ENCODE results near the gene FBH1.
"Not testable (repeated sequence)": the region's sequence is repeated elsewhere in the genome, so short reads cannot be mapped to it uniquely, and the experiment has no call there.

The FBH1 gene

DNA sequence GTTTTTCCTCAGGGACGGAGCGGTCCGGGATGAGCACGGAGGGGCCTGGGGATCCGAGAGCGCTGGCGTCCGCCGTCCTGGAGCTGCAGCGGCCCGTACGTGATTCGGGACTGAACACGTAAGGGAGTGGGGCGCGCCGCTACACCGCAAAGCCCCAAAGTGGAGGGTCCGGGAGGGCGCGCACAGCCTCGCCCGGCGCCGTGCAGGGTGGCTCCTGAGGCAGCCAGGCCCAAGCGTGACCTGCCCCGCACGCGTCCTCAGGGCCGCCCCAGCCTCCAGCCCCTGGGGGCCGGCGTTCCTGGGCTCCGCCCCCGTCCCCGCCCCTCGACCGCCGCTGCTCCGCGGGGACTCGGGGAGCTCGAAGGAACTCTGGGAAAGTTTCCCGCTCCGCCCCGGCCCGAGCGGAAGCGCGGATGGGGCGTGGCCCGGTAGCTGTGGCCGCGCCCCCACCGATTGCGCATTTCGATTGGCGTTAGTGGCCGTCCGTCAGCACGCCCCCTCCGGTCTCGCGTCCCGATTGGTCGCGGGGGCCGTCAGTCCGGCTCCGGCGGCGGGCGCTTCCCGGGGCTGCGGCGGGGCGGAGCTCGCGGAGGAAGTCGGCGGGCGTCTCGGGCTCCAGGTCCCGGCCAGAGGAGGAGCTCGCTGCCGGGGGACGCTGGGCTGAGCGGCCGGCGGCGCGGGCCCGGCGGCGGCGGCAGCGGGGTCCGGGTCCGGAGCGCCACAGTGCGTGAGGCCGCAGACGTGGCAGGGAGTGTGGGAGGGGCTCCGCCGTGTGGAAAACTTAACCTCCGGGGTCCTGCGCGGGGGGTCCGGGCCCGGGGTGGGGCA is at the start of gene FBH1, which contains the start of gene ANKRD16:
Gene FBH1, plus strand, starts transcription at position 620 of the 828 bp plus-strand sequence. Its CDS starts 103 bp downstream, at position 723.
Gene ANKRD16, minus strand, starts transcription at position 270 of the 828 bp plus-strand sequence. CDS start 539 bp downstream, outside the sequence.
- peak; percentile 100 for DNase-seq

GRCh38 chr10:5840314-5841307 is 49.4 kb upstream of the FBH1 start:
- no peak for DNase-seq

GRCh38 chr10:5841965-5842364 is 48.1 kb upstream of the FBH1 start:
- DNase-seq, result no peak

GRCh38 chr10:5843686-5844344 is 46.2 kb upstream of the FBH1 start:
- DNase-seq, result no peak

DNA sequence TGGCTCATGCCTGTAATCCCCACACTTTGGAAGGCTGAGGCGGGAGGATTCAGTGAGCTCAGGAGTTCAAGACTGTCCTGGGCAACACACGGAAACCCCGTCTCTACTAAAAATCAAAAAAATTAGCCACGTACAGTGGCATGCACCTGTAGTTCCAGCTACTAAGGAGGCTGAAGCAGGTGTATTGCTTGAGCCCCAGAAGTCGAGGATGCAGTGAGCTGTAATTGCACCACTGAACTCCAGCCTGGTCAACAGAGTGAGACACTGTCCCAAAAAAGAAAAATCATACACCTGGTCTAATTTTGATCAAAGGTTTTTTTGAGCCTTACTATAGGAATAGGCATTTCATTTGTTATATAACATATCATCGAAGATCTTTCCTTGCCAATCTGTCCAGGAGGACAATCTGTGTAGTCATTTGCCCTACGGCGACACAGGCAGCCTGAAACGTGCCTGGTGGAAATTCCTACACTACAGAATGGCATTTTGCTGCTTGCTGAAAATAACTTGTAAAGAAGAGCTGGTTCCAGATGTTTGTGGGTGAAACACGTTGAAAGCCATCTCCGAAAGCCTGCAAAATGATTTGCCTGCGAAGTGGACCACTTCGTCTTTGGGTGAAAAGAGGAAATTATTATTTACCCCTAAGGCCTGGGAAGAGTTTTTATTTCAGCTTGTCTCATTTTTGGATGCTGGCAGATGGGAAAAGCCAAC is 45.5 kb upstream of the FBH1 start:
- DNase-seq, result no peak

GRCh38 chr10:5846667-5847066 is 43.4 kb upstream of the FBH1 start:
- not testable (repeated sequence) for DNase-seq

DNA sequence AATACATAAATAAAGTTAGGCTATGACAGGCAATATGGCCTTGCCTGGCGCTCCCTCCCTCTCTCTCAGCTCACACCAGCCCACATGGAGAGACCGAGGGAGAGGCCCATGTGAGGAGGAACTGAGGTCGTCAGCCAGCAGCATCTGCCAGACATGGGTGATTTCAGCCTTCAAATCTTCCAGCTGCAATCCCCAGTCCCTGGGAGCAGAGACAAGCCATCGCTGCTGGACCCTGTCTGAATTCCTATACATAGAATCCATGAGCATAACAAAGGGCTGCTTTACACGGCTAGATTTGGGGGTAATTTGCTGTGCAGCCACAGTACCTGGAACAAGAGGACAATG is 35.9 kb upstream of the FBH1 start:
- DNase-seq, result no peak

DNA sequence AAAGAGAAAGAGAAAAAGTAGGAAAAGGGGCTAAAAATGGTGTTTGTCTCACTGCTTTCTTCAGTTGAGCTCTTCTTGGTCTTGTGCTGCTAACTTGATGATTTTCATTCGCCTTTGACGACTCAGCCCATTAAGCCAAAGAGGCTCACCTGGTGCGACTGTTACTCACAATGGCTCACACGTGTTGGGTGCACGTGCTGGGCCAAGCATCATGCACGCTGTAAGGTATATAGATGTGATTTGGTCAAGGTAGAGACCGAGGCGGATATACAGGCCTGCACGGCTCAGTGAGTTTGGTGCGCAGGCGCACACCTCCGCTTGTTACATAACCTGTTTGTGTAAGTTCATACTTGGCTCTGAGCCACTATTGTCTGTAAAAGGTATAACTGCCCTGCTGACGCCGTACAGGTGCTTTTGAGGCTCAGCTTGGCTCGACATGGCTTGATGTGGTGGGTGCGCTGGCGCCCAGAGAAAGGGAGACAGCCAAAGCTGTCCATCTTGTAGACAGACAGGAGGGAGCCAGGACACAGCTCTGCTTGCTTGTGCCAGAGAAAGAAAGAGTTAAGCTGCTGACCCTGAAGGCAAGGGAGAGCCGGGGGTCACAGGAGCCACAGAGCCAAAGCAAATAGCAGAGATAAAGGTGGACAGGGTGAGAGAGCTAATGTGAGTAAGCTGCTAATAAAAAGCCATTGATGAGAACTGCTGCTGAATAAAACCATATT is 33.9 kb upstream of the FBH1 start:
- DNase-seq, result no peak

- DNase-seq, result no peak
Measured at GRCh38 chr10:5856701-5857004, 33.4 kb upstream of the FBH1 start.

DNA sequence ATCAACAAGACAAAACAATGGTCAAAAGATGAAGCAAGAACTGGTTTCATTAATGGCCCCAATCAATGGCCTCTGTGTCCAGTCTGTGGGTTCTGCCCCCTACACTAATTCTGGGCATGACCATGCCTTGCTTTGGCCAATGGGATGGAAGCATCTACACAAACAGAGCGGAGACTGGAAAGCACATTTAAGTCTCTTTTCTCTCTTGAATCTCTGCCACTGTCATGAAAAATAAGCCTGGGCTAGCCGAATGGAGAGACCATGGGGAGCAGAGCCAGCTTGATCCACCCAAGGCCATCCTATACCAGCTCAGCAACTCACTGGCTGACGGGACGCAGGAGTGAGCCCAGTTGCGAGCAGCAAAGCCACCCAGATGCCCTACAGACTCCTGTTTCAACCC is 31.2 kb upstream of the FBH1 start:
- no peak for DNase-seq

DNA sequence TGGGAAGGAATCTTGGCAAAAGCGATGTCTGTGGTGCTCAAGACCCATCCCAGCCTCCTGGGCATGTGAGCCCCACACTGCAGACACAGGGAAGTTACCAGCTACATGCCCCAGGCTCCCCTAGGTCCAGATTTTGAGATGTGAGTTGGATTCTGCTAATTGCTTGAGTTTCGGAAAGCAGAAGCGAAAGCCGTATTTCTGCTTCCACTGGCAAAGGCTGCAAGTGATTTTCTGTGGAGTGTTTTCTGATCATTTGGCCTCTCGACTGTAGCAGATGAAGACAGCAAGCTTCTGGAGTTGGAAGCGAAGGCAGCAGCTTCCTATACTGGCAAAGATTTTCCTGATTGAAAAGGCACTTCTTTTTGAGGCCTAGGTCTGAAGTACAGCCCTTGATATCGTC is 30.0 kb upstream of the FBH1 start:
- DNase-seq, result no peak

DNA sequence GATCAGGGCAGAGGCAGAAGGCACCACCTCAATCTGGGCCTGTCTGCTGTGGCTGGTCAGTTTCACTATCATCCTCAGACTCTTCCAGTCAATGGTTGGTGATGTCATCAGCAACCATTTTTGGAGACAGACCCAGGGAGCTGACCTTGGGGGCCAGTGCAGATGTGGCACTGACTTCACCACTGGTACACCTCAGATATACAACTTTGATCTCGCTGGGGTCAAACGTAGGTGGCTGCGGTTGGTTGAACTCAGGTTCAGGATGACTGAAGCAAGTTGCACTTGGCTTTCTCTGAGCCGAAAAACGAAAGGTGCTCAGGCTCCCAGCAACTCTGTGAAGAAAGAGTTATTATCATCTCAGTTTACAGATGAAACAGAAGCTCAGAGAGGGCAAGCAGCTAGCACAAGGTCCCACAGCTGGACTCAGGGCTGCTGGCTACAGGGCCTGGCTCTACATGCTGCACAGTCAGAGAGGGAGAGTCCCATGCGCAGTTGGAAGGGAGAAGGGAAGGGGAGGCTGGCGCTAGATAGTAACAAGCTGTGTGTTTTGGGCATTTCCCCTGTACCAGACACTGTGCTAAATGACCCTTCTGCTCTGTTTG is 27.6 kb upstream of the FBH1 start:
- DNase-seq, result no peak

DNA sequence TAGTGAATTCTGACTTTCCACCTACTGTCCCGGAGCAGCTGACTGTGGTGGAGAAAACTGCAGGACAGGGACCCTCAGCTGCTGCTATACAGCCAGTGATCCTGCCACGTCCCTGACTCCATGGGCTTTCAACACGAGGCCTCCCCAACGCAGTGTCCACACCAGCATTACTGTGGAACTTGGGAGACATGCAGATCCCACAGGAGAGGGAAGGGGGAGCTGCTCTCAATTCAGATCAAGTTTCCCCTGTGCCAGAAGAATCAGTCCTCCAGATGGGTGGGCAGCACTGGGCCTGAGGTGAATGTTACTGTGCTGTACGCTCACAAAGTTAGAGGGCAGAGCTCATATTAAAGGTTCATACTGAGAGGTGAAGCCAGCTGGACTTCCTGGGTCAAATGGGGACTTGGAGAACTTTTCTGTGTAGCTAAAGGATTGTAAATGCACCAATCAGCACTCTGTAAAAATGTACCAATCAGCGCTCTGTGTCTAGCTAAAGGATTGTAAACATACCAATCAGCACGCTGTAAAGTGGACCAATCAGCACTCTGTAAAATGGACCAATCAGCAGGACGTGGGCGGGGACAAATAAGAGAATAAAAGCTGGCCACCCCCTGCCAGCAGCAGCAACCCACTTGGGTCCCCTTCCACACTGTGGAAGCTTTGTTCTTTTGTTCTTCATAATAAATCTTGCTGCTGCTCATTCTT is 26.9 kb upstream of the FBH1 start:
- not testable (repeated sequence) for DNase-seq

- not testable (repeated sequence) for DNase-seq
Measured at GRCh38 chr10:5866451-5867081, 23.5 kb upstream of the FBH1 start.

DNA sequence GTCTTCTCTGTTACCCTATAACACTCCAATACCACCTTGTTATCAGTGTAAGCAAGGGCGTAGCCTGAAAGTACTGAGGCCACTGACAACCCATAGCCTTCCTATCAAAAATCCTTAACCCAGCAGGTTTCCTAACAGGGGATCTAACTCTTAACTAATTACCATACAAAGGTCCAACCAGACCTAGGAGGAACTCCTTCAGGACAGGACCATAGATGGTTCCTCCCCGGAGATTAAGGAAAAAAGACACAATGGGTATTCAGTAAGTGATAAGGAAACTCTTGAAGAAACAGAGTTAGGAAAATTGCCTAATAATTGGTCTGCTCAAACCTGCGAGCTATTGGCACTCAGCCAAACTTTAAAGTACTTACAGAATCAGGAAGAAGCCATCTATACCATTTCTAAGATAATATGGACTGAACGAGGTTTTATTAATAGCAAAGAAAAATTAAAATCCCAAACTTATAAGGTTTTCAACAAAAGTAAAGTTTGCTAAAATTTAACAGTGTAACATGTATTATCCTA is 22.9 kb upstream of the FBH1 start:
- not testable (repeated sequence) for DNase-seq

DNA sequence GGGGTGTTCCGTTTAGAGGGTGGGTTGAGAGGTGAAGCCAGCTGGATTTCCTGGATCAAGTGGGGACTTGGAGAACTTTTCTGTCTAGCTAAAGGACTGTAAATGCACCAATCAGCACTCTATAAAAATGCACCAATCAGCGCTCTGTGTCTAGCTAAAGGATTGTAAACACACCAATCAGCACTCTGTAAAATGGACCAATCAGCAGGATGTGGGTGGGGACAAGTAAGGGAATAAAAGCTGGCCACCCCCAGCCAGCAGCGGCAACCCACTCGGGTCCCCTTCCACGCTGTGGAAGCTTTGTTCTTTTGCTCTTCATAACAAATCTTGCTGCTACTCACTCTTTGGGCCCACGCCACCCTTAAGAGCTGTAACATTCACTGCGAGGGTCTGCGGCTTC is 21.7 kb upstream of the FBH1 start:
- DNase-seq, result not testable (repeated sequence)

DNA sequence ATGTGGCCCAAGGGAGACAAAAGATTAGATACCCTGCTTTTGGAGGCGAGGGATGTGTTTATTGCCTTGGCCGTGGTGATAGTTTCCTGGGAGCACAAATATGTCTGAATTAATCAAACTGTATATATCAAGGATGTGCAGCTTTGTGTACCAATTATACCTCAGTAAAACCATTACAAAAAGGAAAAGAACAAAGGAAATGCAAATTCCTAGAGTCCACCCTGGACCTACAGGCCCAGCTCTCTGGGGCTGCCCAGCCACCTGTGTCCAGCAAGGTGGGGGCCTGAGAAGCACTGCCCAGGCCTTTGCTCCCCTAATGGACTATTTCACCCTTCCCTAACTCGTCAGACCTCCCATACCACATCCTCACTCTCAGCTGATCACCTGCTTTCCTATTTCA is 20.9 kb upstream of the FBH1 start:
- no peak for DNase-seq

DNA sequence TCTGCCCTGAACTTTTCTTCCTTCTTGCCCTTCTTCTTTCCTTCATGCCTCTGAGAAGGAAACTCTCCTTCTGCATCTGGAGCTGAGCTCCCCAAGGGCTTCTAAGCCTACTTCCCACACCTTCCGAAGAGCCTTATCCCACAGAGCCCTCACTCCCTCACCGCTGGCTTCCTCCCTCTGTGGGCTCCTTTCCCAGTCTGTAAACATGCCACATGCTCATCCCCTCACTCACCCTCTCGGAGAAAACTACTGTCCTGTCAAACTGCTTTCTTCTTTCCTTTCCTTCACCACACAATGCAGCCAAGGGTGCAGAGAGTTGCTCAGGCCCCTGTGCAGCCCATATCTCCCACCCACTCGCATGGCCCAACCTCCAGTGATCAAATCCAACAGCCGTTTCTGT is 18.4 kb upstream of the FBH1 start:
- no peak for DNase-seq

DNA sequence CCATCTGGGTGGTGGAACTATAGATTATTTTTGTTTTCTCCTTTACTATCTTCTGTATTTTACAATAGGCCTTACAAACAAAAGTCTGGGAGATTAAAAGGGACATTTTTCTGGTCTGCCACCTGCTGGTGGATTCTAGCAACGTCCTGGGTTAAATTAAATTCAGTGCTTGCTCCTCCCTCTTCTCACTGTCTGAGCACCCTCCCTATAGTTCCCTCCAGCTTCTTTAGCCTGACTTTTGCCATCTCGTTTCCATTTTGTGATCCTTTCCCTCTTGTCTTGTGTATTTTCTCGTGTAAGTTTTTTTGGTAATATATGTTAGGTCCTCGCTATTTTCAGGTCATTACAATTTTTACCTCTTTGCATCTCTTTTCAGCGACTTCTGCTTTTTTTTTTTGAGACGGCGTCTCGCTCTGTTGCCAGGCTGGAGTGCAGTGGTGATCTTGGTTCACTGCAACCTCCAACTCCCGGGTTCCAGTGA is 16.5 kb upstream of the FBH1 start:
- peak; percentile 86 for DNase-seq
